ENCODE results near the gene ZNF618.

DNA sequence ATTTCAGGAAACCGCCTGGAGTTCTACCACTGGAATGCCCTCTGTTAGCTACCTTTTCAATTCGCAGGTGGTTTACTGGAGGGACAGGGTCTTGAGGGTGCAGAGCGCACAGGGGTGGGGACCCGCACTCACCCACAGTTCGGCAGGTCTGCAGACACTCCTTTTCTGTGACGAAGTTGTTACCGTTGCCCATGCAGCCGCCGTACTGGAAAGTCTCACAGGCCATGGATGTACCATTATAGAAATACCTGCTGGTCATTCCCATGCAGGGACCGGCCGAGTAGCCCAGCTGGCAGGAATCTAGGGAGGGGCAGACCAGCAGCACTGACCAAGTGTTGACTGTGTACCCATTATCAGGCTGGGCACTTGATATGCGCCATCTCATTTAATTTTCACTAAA, 185.2 kb downstream of the ZNF618 start:
- TF ChIP-seq CTCF (IDR thresholded peaks at IDR 0.05; ENCODE audit: low read depth, low read length, poor library complexity, severe bottlenecking) (no peak), EZH2phosphoT487 (IDR thresholded peaks at IDR 0.05; ENCODE audit: borderline replicate concordance, low read length) (no peak)
